IMR-90 (cell line): ENCODE results near the gene TRABD. TPM values are rescaled to one million over a fixed set of nuclear protein-coding genes. Genes with fewer than 3 reads are reported as not detected.

Experiments
- ATAC-seq: fragments of 200-7000 bp; cut with Tn5 transposase; 2 replicates; pipeline ENCODE4 v1.9.1; 2020; ENCODE audit warnings: low read depth, mild to moderate bottlenecking, moderate library complexity
- BruUV-seq: library from RNA; stranded (reverse); fragments of 400-500 nt; replicated peaks from 2 replicates; lab custom pipeline; 2021; lab: Mats Ljungman, UMichigan
- CTCF ChIA-PET: fragments of 300-600 bp; formaldehyde crosslinking; extraction: SDS; loops from one replicate; lab custom pipeline; 2021; ENCODE audit warnings: antibody characterized with exemption; lab: Yijun Ruan, JAX
- POLR2A ChIA-PET: fragments of 300-600 bp; sonication (Branson Sonifier 250); formaldehyde crosslinking; loops from one replicate; lab custom pipeline; 2022; ENCODE audit warnings: antibody characterized with exemption; ENCODE audit not compliant: unreplicated experiment; lab: Charles Lee
- DNase-seq: peaks from one replicate; pipeline ENCODE4 v3.0.0; 2013
- H2AFZ ChIP-seq: replicated peaks from 2 replicates; pipeline ENCODE3; 2013; ENCODE audit warnings: low read length, mild to moderate bottlenecking; ENCODE audit not compliant: poor library complexity
- H2AK5ac ChIP-seq: 2 replicates; pipeline ENCODE4 v1.6.1; 2013; ENCODE audit warnings: low read depth, low read length, inconsistent platforms
- H2AK9ac ChIP-seq: replicated peaks from 2 replicates; pipeline ENCODE3; 2013; ENCODE audit warnings: mild to moderate bottlenecking, low read depth, low read length, moderate library complexity; ENCODE audit not compliant: poor library complexity
- H2BK120ac ChIP-seq: 2 replicates; pipeline ENCODE4 v1.6.1; 2013; ENCODE audit warnings: low read depth, low read length, inconsistent platforms
- H2BK15ac ChIP-seq: 3 replicates; pipeline ENCODE4 v1.6.1; 2013; ENCODE audit warnings: low read depth, low read length, inconsistent platforms
- H2BK20ac ChIP-seq: 2 replicates; pipeline ENCODE4 v1.6.1; 2013; ENCODE audit warnings: low read depth, mild to moderate bottlenecking, inconsistent platforms, low read length, moderate library complexity
- H2BK5ac ChIP-seq: 2 replicates; pipeline ENCODE4 v1.6.1; 2013; ENCODE audit warnings: mild to moderate bottlenecking, low read depth, low read length, inconsistent platforms; ENCODE audit not compliant: poor library complexity, severe bottlenecking
- H3K14ac ChIP-seq: replicated peaks from 2 replicates; pipeline ENCODE4 v1.6.1; 2013; ENCODE audit warnings: low read depth, low read length, inconsistent platforms
- H3K18ac ChIP-seq: 2 replicates; pipeline ENCODE4 v1.6.1; 2013; ENCODE audit warnings: low read depth, low read length, control low read depth
- H3K23ac ChIP-seq: 2 replicates; pipeline ENCODE4 v1.6.1; 2013; ENCODE audit warnings: low read depth, low read length, inconsistent platforms
- H3K27ac ChIP-seq: 2 replicates; pipeline ENCODE4 v1.5.1; 2013; ENCODE audit warnings: mild to moderate bottlenecking, control low read depth, low read length; ENCODE audit not compliant: insufficient read depth
- H3K27me3 ChIP-seq: 2 replicates; pipeline ENCODE4 v1.6.1; 2013; ENCODE audit warnings: low read length; ENCODE audit not compliant: control insufficient read depth, insufficient read depth
- H3K36me3 ChIP-seq: 2 replicates; pipeline ENCODE4 v1.6.1; 2013; ENCODE audit warnings: low read length, mixed read lengths; ENCODE audit not compliant: control insufficient read depth, insufficient read depth
- H3K4ac ChIP-seq: 2 replicates; pipeline ENCODE4 v1.6.1; 2013; ENCODE audit warnings: low read depth, low read length, inconsistent platforms
- H3K4me1 ChIP-seq: 2 replicates; pipeline ENCODE4 v1.6.1; 2013; ENCODE audit warnings: low read length, mixed read lengths; ENCODE audit not compliant: control insufficient read depth, insufficient read depth
- H3K4me2 ChIP-seq: 2 replicates; pipeline ENCODE4 v1.6.1; 2013; ENCODE audit warnings: low read depth, mild to moderate bottlenecking, control low read depth, low read length, moderate library complexity
- H3K4me3 ChIP-seq: 2 replicates; pipeline ENCODE4 v1.5.1; 2013; ENCODE audit warnings: low read depth, mild to moderate bottlenecking, control low read depth, low read length, moderate library complexity; ENCODE audit not compliant: insufficient read depth
- H3K56ac ChIP-seq: 2 replicates; pipeline ENCODE4 v1.6.1; 2013; ENCODE audit warnings: low read length, inconsistent platforms; ENCODE audit not compliant: insufficient read depth; ENCODE audit errors: extremely low read depth
- H3K79me1 ChIP-seq, 2 experiments: 2 replicates each; pipeline ENCODE4 v1.6.1; 2013; ENCODE audit warnings: low read length in 2 of 2, inconsistent platforms in 1 of 2, low read depth in 1 of 2
- H3K9ac ChIP-seq: 2 replicates; pipeline ENCODE4 v1.6.1; 2013; ENCODE audit warnings: low read depth, low read length, control low read depth
- H3K9me1 ChIP-seq: 2 replicates; pipeline ENCODE4 v1.6.1; 2013; ENCODE audit warnings: low read length, inconsistent platforms; ENCODE audit not compliant: insufficient read depth
- H3K9me3 ChIP-seq: 2 replicates; pipeline ENCODE4 v1.6.1; 2013; ENCODE audit warnings: low read length; ENCODE audit not compliant: control insufficient read depth, insufficient read depth
- H4K20me1 ChIP-seq: 2 replicates; pipeline ENCODE4 v1.6.1; 2013; ENCODE audit warnings: low read length, inconsistent platforms; ENCODE audit not compliant: insufficient read depth
- H4K5ac ChIP-seq: 2 replicates; pipeline ENCODE4 v1.6.1; 2013; ENCODE audit warnings: mild to moderate bottlenecking, low read depth, low read length, control low read depth
- H4K8ac ChIP-seq, 2 experiments: 2 replicates each; pipeline ENCODE4 v1.6.1; 2013; ENCODE audit warnings: low read depth in 2 of 2, low read length in 2 of 2, control low read depth in 1 of 2, inconsistent platforms in 1 of 2
- H4K91ac ChIP-seq: 2 replicates; pipeline ENCODE4 v1.6.1; 2013; ENCODE audit warnings: low read depth, low read length, inconsistent platforms; ENCODE audit not compliant: insufficient read depth
- BHLHE40 ChIP-seq: fragments of 150-350 bp; IDR thresholded peaks from 2 replicates; pipeline ENCODE4 v1.6.1; 2016; ENCODE audit warnings: mild to moderate bottlenecking, low read depth, low read length
- CEBPB ChIP-seq: IDR thresholded peaks from 2 replicates; pipeline ENCODE4 v1.6.1; 2012; ENCODE audit warnings: low read depth, low read length, improper control_type of control experiment
- CHD1 ChIP-seq: IDR thresholded peaks from 2 replicates; pipeline ENCODE4 v1.6.1; 2012; ENCODE audit warnings: low read depth, low read length, improper control_type of control experiment
- CTCF ChIP-seq: conservative IDR thresholded peaks from 2 replicates; pipeline ENCODE4 v1.5.1; 2012; ENCODE audit warnings: mild to moderate bottlenecking, low read depth, low read length, improper control_type of control experiment
- FOS ChIP-seq: fragments of 150-350 bp; IDR thresholded peaks from 2 replicates; pipeline ENCODE4 v1.6.1; 2016; ENCODE audit warnings: low read depth, low read length
- MAFK ChIP-seq: IDR thresholded peaks from 2 replicates; pipeline ENCODE4 v1.6.1; 2012; ENCODE audit warnings: low read depth, low read length, improper control_type of control experiment
- MAZ ChIP-seq: IDR thresholded peaks from 2 replicates; pipeline ENCODE4 v1.6.1; 2012; ENCODE audit warnings: low read depth, mild to moderate bottlenecking, low read length, improper control_type of control experiment, moderate library complexity, borderline replicate concordance
- MXI1 ChIP-seq: IDR thresholded peaks from 2 replicates; pipeline ENCODE4 v1.6.1; 2012; ENCODE audit warnings: low read depth, mild to moderate bottlenecking, low read length, moderate library complexity, borderline replicate concordance
- NFE2L2 ChIP-seq: fragments of 150-350 bp; IDR thresholded peaks from 2 replicates; pipeline ENCODE4 v1.6.1; 2016; ENCODE audit warnings: low read depth, mild to moderate bottlenecking, low read length
- POLR2A ChIP-seq: IDR thresholded peaks from 2 replicates; pipeline ENCODE4 v1.6.1; 2012; ENCODE audit warnings: mild to moderate bottlenecking, low read depth, low read length
- RAD21 ChIP-seq: IDR thresholded peaks from 2 replicates; pipeline ENCODE4 v1.6.1; 2012; ENCODE audit warnings: low read length, improper control_type of control experiment
- RCOR1 ChIP-seq: IDR thresholded peaks from 2 replicates; pipeline ENCODE4 v1.6.1; 2012; ENCODE audit warnings: mild to moderate bottlenecking, low read length, improper control_type of control experiment; ENCODE audit not compliant: insufficient replicate concordance
- SMC3 ChIP-seq: fragments of 150-350 bp; IDR thresholded peaks from 2 replicates; pipeline ENCODE4 v1.6.1; 2016; ENCODE audit warnings: low read depth, mild to moderate bottlenecking, antibody characterized with exemption, low read length, moderate library complexity
- USF2 ChIP-seq: fragments of 150-350 bp; IDR thresholded peaks from 2 replicates; pipeline ENCODE4 v1.6.1; 2017; ENCODE audit warnings: mild to moderate bottlenecking, antibody characterized with exemption, low read length, low read depth
- WGBS, 2 experiments: methylation state at CpG; one replicate each; pipeline versions ENCODE4 v1.1.5 to v1.1.7; 2013; ENCODE audit warnings: missing lambda C conversion rate in 2 of 2; ENCODE audit not compliant: insufficient read length in 1 of 2; ENCODE audit errors: extremely low coverage in 2 of 2; 5-methylcytosine and 5-hydroxymethylcytosine counted together
- dilution Hi-C: fragments of 300-500 bp; cut with HindIII; formaldehyde crosslinking; loops from one replicate; pipeline ENCODE4 v1.14.3; 2018; ENCODE audit warnings: low sequenced_read_pairs; ENCODE audit not compliant: unreplicated experiment
- in situ Hi-C: fragments of 300-500 bp; cut with MboI; formaldehyde crosslinking; loops from 3 replicates; pipeline ENCODE4 v1.14.3; 2019; ENCODE audit warnings: low sequenced_read_pairs, inconsistent platforms, mixed read lengths
- intact Hi-C: fragments of 100-400 bp; cut with micrococcal nuclease; formaldehyde crosslinking; loops from 2 replicates; pipeline ENCODE4 v1.10.0; 2022
- polyA plus RNA-seq, 3 experiments: library from polyadenylated mRNA; depleted of rRNA; stranded (reverse); fragments of >200 nt; gene quantifications; 2 replicates each; pipeline ENCODE4 v1.2.3, GENCODE V29; 2012; ENCODE audit warnings: low replicate concordance in 1 of 3
- total RNA-seq: library from RNA; depleted of rRNA; stranded (reverse); fragments of >200 nt; gene quantifications from 2 replicates; pipeline ENCODE4 v1.2.3, GENCODE V29; 2012
- TF ChIP-seq, protein P1 (sequence below): fragments of 150-350 bp; IDR thresholded peaks from 2 replicates; pipeline ENCODE4 v1.6.1; 2016; ENCODE audit warnings: low read depth, mild to moderate bottlenecking, low read length, moderate library complexity, borderline replicate concordance

Gene TRABD
- total and polyA plus RNA-seq, 2 of the 4 experiments (the other 2 are of a cell fraction) = 13.4 to 42.7 TPM

- TF ChIP-seq BHLHE40 = no peak
- TF ChIP-seq MAZ = no peak
- TF ChIP-seq FOS = no peak
- no peak for TF ChIP-seq RCOR1
- TF ChIP-seq CTCF = no peak
- TF ChIP-seq CHD1 = no peak
- no peak for TF ChIP-seq MXI1
- TF ChIP-seq SMC3 = no peak
- no peak for TF ChIP-seq RAD21
- no peak for TF ChIP-seq MAFK
- TF ChIP-seq, protein P1, sequence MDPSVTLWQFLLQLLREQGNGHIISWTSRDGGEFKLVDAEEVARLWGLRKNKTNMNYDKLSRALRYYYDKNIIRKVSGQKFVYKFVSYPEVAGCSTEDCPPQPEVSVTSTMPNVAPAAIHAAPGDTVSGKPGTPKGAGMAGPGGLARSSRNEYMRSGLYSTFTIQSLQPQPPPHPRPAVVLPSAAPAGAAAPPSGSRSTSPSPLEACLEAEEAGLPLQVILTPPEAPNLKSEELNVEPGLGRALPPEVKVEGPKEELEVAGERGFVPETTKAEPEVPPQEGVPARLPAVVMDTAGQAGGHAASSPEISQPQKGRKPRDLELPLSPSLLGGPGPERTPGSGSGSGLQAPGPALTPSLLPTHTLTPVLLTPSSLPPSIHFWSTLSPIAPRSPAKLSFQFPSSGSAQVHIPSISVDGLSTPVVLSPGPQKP = no peak
- no peak for TF ChIP-seq CEBPB
- TF ChIP-seq POLR2A = no peak
- no peak for TF ChIP-seq NFE2L2
- no peak for TF ChIP-seq USF2
- H4K91ac ChIP-seq = no peak overlapping the region
- H4K5ac ChIP-seq = no peak overlapping the region
- H3K9ac ChIP-seq = no peak overlapping the region
- no peak overlapping the region for H3K14ac ChIP-seq
- no peak overlapping the region for H2BK120ac ChIP-seq
- CTCF ChIA-PET = no interaction called here
- no peak overlapping the region for H3K4me2 ChIP-seq
- in situ Hi-C loops = no loop called here
- no TSS peak for BruUV-seq
- dilution Hi-C loops = no loop called here
- H3K4me3 ChIP-seq = no peak overlapping the region
- no peak overlapping the region for H2BK5ac ChIP-seq
- H3K23ac ChIP-seq = no peak overlapping the region
- no peak overlapping the region for H3K27ac ChIP-seq
- no peaks in the 10 kb centered on the region for H3K79me1 ChIP-seq
- ATAC-seq (no peak), DNase-seq (no peak)
- WGBS, 2 experiments = 100% methylated on average over 4 of the region's 9 CpGs; no CpG with 5 or more reads in 1 of the 2 experiments
- peaks cover 2% of the 10 kb centered on the region; the same call in 1 of the 2 replicates for H3K9me1 ChIP-seq
- no peak overlapping the region for H2AK9ac ChIP-seq
- H4K20me1 ChIP-seq = peaks cover 11% of the 10 kb centered on the region
- intact Hi-C loops = no loop called here
- peaks cover 4% of the 10 kb centered on the region for H3K27me3 ChIP-seq
- H4K8ac ChIP-seq = no peak overlapping the region
- no peaks in the 10 kb centered on the region for H3K9me3 ChIP-seq
- no peak overlapping the region for H3K56ac ChIP-seq
- H3K4ac ChIP-seq = no peak overlapping the region
- H2BK20ac ChIP-seq = no peak overlapping the region
- no peak overlapping the region for H2AK5ac ChIP-seq
- H2BK15ac ChIP-seq = no peak overlapping the region
- peaks cover 18% of the 10 kb centered on the region for H3K4me1 ChIP-seq
- H3K36me3 ChIP-seq = peaks cover 15% of the 10 kb centered on the region; the same call in 1 of the 2 replicates
- POLR2A ChIA-PET = no interaction called here
- no peak overlapping the region for H2AFZ ChIP-seq
- H3K18ac ChIP-seq = no peak overlapping the region
These were observed 46.7 kb upstream of the TRABD start for GRCh38 chr22:50138988-50139387.
